Measurements from ENCODE around the gene IQCM.
A peak's percentile ranks its signal among the peaks of the same experiment; 100 is the strongest.

The IQCM gene, protein sequence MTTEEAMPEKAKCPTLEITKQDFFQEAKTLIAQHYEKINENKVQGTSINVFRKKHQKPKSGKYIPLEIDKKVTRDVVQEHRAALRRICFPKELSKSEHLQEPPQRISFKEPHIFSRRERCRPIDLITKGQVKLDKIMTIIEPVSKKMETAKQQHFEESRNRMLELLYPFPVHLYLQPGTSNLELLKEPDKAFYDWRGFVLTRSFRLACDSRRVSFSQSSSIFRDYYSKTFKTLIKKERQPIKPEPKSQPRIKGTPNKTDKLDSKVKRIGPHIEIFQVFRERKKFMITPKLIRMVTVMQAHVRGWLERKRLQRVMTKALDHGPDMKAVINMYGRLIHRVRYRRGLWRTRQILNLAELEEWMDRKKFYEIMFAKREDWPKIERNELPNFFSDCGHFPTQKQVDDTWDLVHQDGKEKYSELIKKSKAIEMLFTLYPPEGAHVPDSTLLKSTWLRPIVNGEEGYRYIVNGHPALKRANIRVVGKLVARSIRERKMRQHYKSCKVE

DNA sequence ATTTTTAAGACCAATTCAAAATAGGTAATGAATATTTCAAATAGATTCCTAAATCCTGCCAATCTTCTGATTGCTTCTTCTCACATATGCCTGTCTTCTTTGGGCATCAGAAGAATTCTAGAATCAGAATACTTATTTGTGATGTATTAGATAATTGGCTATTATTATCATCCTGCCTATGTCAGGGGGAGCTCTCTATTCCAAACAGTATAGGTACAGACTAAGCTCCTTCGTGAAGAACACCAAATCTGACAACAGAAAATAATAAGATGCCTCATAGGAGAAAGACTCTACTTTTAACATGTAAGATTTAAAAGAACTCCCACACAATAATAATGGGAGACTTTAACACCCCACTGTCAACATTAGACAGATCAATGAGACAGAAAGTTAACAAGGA lies at the start of gene IQCM:
TSS of gene IQCM (minus strand) at position 101 of the 400 bp plus-strand sequence. CDS start 73,152 bp downstream, outside the sequence.
- no peak for DNase-seq

DNA sequence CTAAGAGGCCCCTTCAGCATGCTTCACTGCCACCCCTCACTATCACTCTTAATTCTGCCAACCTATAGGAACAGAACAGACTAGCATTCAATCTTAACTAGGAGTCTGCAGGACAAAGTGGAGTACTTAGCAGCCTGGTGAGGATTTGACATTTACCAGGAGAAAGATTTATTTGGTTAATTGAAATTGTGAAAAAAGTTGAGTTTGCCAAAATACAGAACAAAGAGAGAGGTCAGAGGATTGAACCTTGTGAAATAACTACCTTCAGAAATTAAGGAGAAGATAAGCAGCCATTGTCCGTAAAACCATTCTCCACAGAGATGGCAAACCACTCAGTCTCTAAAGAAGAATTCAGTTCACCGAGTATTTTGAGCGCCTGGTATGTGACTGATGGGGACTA lies 41.8 kb upstream of the IQCM start:
- DNase-seq, result no peak

DNA sequence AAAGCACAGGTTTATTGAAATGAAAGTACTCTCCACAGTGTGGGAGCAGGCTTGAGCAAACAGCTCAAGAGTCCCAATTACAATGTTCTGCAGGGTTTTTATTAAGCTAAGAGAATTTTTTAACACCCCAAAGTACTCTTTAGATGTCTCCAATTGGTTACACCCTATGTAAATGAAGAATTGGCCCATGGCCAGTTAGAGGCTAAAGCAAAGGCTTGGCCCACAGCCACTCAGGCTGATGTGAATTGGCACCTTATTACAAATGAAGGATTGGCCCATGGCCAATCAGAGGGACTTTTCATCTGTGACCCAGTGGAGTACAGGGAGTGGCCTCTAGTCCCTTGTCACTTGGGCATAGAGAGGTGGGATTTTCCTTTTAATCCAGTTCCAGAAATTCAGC lies 30.1 kb upstream of the IQCM start:
- DNase-seq, result peak; percentile 30

DNA sequence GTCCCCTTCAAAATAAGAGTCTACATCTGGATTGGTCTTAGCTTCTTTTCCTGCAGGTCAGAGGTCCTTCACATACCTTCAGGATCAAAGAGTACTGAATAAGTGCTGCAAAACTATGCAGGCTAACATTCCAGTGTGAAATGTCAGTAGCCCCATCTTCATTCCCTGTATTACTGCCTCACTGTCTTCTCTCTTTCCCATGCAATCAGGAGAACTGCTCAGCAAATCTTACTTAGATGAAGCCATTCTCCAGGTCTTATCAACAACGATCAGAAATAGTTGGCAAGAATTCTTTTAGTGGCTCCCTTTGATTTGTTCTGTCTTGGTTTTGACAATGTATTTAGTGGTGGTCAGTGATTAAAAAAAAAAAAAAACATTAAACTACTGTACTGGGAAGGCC lies 26.0 kb upstream of the IQCM start:
- DNase-seq, result no peak

DNA sequence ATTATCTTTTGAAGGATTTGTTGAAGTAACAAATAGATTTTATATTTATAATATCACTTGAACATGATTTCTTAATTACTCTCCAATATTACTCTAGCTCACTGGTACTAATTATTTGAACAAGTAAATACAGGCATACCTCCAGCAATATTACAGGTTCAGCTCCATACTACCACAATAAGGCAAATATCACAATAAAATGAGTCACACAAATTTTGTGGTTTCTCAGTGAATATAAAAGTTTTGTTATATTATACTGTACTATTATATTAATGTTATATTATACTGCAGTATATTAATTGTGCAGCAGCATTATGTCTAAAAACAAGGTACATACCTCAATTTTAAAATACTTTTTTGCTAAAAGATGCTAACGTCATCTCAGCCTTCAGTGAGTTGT lies 22.4 kb upstream of the IQCM start:
- DNase-seq, result no peak

DNA sequence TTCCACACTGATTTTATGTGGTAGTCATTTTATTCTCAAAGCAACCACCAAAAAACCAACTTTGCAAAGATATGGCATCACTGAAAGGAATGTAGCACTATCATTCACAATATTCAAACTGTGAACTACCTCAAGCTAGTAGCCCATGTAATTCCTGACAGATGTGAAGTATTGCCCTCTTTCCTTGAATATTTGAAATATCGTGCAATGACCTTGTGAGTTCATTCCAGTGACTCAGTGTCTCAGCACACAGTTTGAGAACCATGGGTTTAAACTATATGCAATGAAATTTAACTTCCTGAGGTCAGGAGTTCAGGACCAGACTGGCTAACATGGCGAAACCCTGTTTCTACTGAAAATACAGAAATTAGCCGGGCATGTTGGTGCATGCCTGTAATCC lies 20.9 kb upstream of the IQCM start:
- no peak for DNase-seq

DNA sequence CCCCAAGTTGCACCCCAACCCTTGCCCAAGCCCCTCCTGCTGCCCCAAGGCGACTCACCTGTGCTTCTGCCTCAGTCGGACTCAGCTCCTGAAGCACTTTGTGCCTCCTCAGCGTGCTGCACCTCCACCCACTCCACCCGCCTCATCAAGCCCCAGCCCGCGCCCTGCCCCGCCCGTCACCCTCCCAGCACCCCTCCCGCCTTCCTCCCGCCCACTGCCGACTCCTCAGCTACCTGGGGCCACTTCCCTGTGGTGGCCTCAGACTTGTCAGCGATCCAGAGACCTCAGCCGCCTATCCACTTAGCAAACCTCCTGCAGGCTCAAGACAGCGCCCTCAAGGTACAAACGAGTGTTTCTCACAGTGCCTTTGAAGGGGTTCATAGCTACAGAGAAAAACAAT lies 19.6 kb upstream of the IQCM start:
- no peak for DNase-seq

DNA sequence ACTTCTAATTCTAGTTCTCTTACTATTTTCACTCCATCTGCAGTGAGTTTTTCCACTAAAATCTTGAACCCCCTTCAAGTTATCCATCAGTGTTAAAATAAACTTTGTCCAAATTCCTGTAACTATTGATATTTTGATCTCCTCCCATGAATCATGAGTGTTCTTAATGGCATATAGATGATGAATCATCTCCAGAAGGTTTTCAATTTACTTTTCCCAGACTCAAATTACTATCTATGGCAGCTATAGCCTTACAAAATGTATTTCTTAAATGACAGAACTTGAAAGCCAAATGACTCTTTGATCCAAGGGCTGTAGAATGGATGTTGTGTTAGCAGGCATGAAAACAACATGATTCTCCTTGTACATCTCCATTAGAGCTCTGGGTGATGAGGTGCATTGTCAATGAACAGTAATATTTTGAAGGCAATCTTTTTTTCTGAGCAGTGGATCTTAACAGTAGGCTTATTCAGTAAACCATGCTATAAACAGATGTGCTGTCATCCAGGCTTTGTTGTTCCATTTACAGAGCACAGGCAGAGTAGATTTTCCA lies 16.1 kb upstream of the IQCM start:
- DNase-seq, result no peak

DNA sequence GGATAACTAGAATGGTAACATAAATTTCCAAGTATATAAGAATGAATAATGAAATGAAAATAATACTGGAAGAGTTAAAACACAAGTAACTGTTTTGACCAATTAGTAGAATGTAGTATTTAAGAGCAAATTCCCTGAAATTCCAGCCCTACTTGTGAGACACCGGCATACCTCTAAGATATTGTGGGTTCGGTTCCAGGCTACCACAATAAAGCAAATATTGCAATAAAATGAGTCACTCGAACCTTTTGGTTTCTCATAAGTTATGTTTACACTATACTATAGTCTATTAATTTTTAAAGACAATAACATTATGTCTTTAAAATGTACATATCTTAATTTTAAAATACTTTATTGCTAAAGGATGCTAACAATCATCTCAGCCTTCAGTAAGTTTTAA lies 15.2 kb upstream of the IQCM start:
- DNase-seq, result no peak

DNA sequence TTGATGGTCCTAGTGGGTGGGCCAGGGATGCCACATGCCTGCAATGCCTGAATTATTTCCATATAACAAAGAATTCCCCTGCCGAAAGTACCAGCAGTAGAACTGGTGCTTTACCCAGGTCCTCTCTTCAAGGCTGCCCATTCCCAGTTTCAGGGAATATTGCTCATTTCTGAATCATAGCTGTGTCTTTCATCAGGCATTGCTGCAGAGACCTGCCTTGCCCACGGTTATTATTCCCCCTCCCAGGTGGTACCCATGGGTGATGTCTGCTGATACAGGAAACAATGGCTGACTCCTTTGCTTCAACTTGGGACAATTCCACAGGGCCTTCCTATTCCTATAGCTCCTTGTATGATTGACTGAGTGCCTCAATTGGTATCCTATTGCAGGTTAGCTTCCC lies 9.7 kb upstream of the IQCM start:
- no peak for DNase-seq

DNA sequence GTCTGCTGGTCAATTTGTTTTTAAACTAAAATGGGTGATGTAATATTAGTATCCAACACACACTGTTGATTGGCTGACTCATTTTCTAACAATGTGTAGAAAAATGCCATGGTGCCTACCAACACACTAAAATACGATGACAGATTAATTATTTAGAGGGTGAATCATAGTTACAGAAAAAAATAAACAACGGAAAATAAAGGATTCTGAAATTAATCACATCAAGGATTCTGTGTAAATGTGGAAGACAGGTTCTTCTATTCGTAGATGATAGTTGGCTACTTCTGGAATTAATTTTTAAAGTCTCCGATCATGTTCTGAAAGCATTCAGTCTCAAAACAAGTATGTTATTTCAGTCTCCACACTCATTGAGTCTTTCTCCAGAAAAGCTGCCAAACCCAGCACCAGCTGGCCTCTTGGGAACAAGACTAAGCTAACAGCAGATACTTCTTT lies 8.2 kb upstream of the IQCM start:
- DNase-seq, result peak; percentile 10

DNA sequence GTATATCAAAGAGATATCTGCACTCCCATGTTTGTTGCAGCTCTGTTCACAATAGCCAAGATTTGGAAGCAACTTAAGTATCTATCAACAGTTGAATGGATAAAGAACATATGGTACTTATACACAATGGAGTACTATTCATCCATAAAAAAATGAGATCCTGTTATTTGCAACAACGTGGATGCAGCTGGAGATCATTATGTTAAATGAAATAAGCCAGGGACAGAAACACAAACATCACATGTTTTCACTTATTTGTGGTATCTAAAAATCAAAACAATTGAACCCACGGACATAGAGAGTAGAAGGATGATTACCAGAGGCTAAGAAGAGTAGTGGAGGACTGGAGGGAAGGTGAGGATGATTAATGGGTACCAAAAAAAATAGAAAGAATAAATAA lies 14.2 kb downstream of the IQCM start:
- DNase-seq, result no peak

DNA sequence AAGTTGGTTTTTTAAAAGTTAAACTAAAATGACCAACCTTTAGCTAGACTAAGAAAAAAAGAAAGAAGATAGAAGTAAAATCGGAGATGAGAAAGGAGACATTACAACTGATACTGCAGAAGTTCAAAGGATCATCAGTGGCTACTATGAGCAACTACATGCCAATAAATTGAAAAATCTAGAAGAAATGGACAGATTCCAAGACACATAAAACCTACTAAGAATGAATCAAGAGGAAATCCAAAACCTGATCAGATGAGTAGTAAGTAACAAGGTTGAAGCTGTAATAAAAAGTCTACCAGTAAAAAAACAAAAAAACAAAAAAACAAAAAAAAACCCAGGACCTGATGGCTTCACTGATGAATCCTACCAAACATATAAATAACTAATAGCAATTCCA lies 16.1 kb downstream of the IQCM start:
- no peak for DNase-seq

DNA sequence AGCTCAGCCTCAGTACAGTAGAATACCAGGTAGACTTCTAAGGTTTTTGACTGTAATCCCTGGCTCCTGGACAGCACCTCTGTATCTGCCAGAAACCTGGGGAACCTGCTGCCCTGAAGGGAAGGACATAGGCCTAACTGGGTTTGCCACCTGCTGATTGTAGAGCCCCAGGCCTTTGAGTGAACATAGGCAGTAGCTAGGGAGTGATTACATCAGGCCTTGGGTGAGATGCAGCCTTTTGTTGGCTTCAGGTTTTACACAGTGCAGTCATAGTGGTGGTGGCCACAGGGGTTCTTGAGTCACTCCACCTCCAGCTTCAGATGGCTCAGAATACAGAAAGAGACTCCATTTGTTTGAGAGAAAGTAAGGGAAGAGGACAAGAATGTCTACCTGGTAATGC lies 19.3 kb downstream of the IQCM start:
- no peak for DNase-seq

DNA sequence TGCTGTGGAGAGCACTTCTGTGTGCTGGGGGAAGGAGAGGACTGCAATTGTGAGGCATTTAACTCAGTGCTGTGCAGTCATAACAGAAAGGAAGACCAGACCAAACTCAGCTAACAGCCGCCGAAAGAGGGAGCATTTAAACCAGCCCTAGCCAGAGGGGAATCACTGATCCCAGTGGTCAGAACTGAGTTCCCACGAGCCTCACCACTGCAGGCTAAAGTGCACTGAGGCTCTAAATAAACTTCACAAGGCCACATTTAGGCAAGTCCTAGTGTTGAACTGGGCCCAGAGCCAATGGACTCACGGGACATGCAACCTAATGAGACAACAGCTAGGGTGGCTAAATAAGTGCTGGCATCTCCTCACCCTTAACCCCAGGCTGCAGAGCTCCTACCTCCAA lies 20.4 kb downstream of the IQCM start:
- DNase-seq, result no peak

DNA sequence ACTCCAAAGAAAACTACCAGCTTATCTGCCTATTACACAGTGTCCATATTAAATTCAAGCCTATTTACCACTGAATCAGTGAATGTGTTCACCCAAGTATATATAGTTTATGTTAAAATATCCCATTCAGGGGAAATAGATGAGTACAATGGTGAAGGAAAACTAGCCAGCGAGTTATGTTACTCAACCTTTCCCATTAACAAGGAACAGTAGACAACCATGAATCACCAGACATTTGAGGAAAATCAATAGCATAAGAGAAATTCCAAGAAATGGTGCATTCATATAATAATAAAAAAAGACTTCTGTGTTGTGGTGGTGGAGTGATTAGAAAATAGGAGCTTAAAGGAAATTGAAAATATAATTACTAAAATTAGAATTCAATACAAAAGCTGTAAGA lies 21.3 kb downstream of the IQCM start:
- no peak for DNase-seq

DNA sequence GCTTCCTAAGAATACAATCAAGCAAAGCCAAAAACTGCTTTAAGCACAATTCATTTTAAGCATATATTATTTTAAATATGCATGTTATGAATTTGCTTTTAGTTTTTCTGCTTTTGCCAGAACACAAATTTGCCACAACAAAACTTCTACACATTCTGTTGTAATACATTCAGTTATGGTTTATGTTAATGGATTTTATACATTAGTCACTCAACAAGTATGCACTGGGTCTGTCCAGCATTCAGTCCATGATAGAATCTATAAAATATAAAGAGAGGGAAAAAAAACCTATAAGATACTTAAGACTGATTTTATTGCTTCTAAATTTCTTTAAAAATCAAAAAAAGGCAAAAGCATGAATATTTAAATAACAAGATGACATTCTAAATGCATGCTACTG lies 22.2 kb downstream of the IQCM start:
- DNase-seq, result no peak

DNA sequence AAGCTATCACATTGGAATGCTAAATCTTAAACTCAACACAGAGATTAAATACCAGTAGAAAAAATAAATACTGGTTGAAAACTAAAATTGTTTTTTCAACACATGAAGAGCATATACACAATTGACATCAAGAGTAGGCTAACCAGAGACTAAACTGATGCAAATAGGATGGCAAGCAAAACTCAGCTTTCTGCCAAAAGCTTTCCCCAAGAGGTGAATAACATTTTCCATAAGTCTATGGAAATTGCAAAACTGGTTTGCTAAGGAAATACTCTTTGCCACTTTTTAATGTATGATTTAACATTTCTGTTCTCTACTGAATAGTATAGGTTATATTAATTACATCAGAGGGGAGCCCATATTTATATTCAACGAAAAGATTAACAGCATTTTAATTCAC lies 23.8 kb downstream of the IQCM start:
- no peak for DNase-seq

DNA sequence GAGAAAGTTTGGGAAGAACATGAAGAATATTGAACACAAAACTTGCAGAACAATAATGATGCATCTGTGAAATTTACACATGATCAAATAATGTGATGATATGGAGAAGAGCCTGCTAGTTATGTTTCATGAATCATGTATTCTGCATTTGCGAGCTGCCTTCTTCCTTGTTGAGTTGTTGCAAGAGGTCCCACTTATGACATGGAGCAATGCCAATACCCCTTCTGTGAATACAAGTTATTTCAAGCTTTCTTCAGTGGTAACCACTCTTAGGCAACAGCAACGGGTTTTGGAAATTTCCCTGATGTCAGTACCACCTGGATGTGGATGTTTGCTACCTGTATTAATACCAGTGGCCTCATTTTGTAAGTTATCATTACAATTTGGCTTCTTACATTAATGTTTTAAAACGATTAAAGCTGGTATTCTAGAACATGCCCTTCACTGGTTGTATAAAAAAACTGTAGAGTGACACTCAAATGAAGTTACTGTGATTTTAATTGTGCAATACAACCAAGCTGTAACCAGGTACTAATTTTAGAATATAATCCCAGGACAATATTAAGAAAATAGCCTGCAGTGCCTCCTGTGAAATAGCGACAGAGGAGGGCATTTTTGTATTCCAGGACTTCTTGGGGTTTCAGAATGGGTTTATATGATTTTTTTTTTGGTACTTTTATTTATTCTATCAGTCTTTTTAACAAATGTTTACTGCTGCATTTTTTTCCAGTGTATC lies 25.3 kb downstream of the IQCM start:
- DNase-seq, result no peak

DNA sequence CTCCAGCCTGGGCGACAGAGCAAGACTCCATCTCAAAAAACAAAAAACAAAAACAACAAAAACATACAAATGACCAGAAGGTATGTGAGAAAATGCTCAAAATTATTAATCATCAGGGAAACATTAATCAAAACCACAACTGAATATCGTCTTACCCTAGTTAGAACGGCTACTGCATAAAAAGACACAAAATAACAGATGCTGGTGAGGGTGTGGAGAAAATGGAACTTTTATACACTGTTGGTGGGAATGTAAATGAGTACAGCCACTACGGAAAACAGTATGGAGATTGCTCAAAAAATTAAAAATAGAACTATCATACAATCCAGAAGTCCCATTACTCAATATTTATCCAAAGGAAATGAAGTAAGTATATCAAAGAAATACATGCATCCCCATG lies 27.3 kb downstream of the IQCM start:
- DNase-seq, result no peak

DNA sequence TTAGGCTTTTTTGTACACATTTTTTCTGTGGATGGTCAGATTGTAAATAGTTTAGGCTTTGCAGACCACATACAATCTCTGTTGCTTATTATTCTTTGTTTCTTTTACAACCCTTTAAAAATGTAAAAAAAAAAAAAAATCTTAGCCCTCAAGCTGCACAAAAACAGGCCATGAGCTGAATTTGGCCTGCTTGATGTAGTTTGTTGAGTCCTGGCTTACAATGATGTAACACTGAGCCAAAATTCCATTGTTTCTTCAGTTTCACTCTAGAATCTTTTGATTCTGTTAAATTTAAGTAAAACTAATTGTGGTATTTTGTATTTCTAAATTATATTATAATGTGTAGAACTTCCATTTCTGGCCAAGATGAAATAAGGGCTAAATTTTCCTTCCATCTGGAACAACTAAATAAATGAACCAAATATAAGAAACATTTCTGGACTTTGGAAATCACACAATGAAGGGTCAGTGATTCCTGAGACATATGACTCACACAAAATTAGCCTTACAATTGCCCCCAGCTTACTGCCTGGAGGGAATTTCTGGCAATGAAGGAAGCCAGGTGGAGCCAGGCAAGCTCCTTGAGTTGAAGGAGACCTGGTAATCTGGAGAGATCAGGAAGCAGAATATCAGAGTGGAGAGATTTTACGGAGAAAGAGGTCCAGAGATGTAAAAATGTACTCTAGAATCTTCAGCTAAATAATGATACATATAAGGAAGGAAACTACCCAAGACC lies 29.8 kb downstream of the IQCM start:
- DNase-seq, result no peak

DNA sequence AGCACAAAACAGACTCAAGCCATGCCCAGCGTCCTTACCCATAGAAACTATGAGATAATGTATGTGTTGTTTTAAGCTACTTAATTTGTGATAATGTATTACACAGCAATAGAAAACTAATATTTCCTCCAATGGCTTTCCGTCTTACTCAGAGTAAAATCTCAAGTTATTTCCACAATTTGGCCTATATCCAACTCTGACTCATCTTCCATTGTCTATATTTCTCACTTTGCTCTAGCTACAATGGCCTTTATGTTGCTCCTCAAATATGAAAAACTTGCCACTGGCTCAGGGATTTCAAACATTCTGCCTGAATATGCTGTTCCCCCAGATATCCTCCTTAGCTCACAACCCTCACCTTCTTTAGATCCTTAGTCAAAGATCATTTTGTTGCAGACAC lies 31.6 kb downstream of the IQCM start:
- DNase-seq, result no peak

DNA sequence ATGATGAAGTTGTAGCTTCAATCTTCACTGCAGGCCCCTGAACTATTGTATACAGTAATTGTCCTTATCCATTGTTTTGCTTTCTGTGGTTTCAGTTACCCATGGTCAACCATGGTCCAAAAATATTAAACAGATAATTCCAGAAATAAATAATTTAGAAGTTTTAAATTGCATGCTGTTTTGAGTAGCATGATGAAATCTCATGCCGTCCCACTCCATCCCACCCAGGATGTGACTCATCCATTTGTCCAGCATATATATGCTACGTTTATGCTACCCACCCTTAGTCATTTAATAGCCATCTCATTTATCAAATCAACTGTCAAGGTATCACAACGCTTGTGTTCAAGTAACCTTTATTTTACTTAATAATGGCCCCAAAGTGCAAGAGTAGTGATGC lies 34.5 kb downstream of the IQCM start:
- no peak for DNase-seq
